HG02852 (cell line): Measurements from ENCODE around the gene NUDT2.

Experiments used
- ATAC-seq: cut with Tn5 transposase; IDR thresholded peaks from one replicate; pipeline ENCODE4 v1.9.1; 2021; ENCODE audit warnings: mild to moderate bottlenecking, moderate library complexity; ENCODE audit not compliant: unreplicated experiment

NUDT2 gene

GRCh38 chr9:34383904-34384303 lies 54.5 kb downstream of the NUDT2 start:
- ATAC-seq, result no peak

- ATAC-seq, result no peak
Observed at GRCh38 chr9:34384368-34385165, 55.2 kb downstream of the NUDT2 start.

GRCh38 chr9:34385561-34386230 lies 56.3 kb downstream of the NUDT2 start:
- no peak for ATAC-seq

GRCh38 chr9:34386656-34387055 lies 57.3 kb downstream of the NUDT2 start:
- ATAC-seq, result no peak

GRCh38 chr9:34387239-34387638 lies 57.9 kb downstream of the NUDT2 start:
- no peak for ATAC-seq

- ATAC-seq, result no peak
Observed at GRCh38 chr9:34392511-34392910, 63.1 kb downstream of the NUDT2 start.
